Mesenchymal stem cell (in vitro differentiated cells and primary cell): ENCODE data around the gene ANKRD31.

Source experiments
- DNase-seq: peaks from one replicate; pipeline ENCODE4 v3.0.0-alpha.2; 2013
- H2AFZ ChIP-seq: one replicate; pipeline ENCODE4 v1.6.1; 2013; ENCODE audit warnings: low read depth, mild to moderate bottlenecking, control low read depth, inconsistent platforms, low read length, moderate library complexity
- H2AK5ac ChIP-seq: 2 replicates; pipeline ENCODE4 v1.6.1; 2013; ENCODE audit warnings: low read length, moderate library complexity, mild to moderate bottlenecking, inconsistent platforms; ENCODE audit not compliant: severe bottlenecking
- H2BK120ac ChIP-seq: one replicate; pipeline ENCODE4 v1.6.1; 2013; ENCODE audit warnings: low read depth, mild to moderate bottlenecking, inconsistent platforms, low read length, moderate library complexity
- H2BK12ac ChIP-seq, 2 experiments: one replicate each; pipeline ENCODE4 v1.6.1; 2013; ENCODE audit warnings: inconsistent platforms in 2 of 2, low read length in 2 of 2, mild to moderate bottlenecking in 2 of 2, moderate library complexity in 2 of 2, control low read depth in 1 of 2
- H2BK15ac ChIP-seq: one replicate; pipeline ENCODE4 v1.6.1; 2013; ENCODE audit warnings: mild to moderate bottlenecking, low read depth, inconsistent platforms; ENCODE audit not compliant: poor library complexity, severe bottlenecking
- H2BK5ac ChIP-seq: 2 replicates; pipeline ENCODE4 v1.6.1; 2013; ENCODE audit warnings: low read depth, mild to moderate bottlenecking, low read length, control low read depth, inconsistent platforms; ENCODE audit not compliant: poor library complexity, severe bottlenecking
- H3K14ac ChIP-seq, 2 experiments: one replicate each; pipeline ENCODE4 v1.6.1; 2013; ENCODE audit warnings: inconsistent platforms in 2 of 2, low read length in 2 of 2, control low read depth in 1 of 2, mild to moderate bottlenecking in 1 of 2, moderate library complexity in 1 of 2
- H3K18ac ChIP-seq, 2 experiments: one replicate each; pipeline ENCODE4 v1.6.1; 2013; ENCODE audit warnings: inconsistent platforms in 2 of 2, low read length in 2 of 2, control low read depth in 1 of 2, low read depth in 1 of 2, mild to moderate bottlenecking in 1 of 2
- H3K23ac ChIP-seq, 2 experiments: one replicate each; pipeline ENCODE4 v1.6.1; 2013; ENCODE audit warnings: inconsistent platforms in 2 of 2, low read length in 2 of 2, mild to moderate bottlenecking in 2 of 2, moderate library complexity in 2 of 2, control low read depth in 1 of 2
- H3K27ac ChIP-seq: 2 replicates; pipeline ENCODE4 v1.5.1; 2013; ENCODE audit warnings: mild to moderate bottlenecking, moderate library complexity, low read length, control low read depth, inconsistent platforms; ENCODE audit not compliant: poor library complexity, severe bottlenecking
- H3K27me3 ChIP-seq, 2 experiments: 2 replicates each; pipeline versions ENCODE4 v1.6.1 to v1.7.0; 2013; ENCODE audit warnings: low read length in 2 of 2, mild to moderate bottlenecking in 2 of 2, moderate library complexity in 2 of 2, control low read depth in 1 of 2, inconsistent platforms in 1 of 2; ENCODE audit not compliant: control insufficient read depth in 1 of 2, insufficient read depth in 1 of 2
- H3K36me3 ChIP-seq, 2 experiments: 2 replicates each; pipeline versions ENCODE4 v1.6.1 to v1.7.0; 2013; ENCODE audit warnings: low read length in 2 of 2, control low read depth in 1 of 2, inconsistent platforms in 1 of 2, low read depth in 1 of 2, mild to moderate bottlenecking in 1 of 2; ENCODE audit not compliant: insufficient read depth in 2 of 2, control insufficient read depth in 1 of 2
- H3K4ac ChIP-seq, 2 experiments: one replicate each; pipeline ENCODE4 v1.6.1; 2013; ENCODE audit warnings: inconsistent platforms in 2 of 2, low read length in 2 of 2, mild to moderate bottlenecking in 2 of 2, moderate library complexity in 2 of 2, control low read depth in 1 of 2, low read depth in 1 of 2
- H3K4me1 ChIP-seq: 2 replicates; pipeline ENCODE4 v1.6.1; 2013; ENCODE audit warnings: low read depth, low read length, control low read depth; ENCODE audit not compliant: control insufficient read depth, insufficient read depth
- H3K4me2 ChIP-seq: 2 replicates; pipeline ENCODE4 v1.6.1; 2013; ENCODE audit warnings: low read length, mild to moderate bottlenecking, inconsistent platforms; ENCODE audit not compliant: poor library complexity, severe bottlenecking
- H3K4me3 ChIP-seq, 2 experiments: 2 replicates each; pipeline versions ENCODE4 v1.5.1 to v1.7.0; 2013; ENCODE audit warnings: low read length in 2 of 2, mild to moderate bottlenecking in 2 of 2, control low read depth in 1 of 2, low read depth in 1 of 2; ENCODE audit not compliant: insufficient read depth in 1 of 2
- H3K79me1 ChIP-seq: replicated peaks from 2 replicates; pipeline ENCODE4 v1.6.1; 2013; ENCODE audit warnings: mild to moderate bottlenecking, control low read depth, low read length, inconsistent platforms; ENCODE audit not compliant: poor library complexity, severe bottlenecking
- H3K9ac ChIP-seq: 2 replicates; pipeline ENCODE4 v1.7.0; 2013; ENCODE audit warnings: mild to moderate bottlenecking, low read length, moderate library complexity
- H3K9me3 ChIP-seq: 2 replicates; pipeline ENCODE4 v1.7.0; 2013; ENCODE audit warnings: mild to moderate bottlenecking, low read length; ENCODE audit not compliant: control insufficient read depth
- H4K8ac ChIP-seq: one replicate; pipeline ENCODE4 v1.6.1; 2013; ENCODE audit warnings: inconsistent platforms, mild to moderate bottlenecking, low read length, moderate library complexity
- H4K91ac ChIP-seq: one replicate; pipeline ENCODE4 v1.6.1; 2013; ENCODE audit warnings: mild to moderate bottlenecking, low read length, inconsistent platforms
- WGBS: methylation state at CpG from one replicate; pipeline ENCODE4 v1.1.7; 2013; ENCODE audit warnings: mixed read lengths; 5-methylcytosine and 5-hydroxymethylcytosine counted together

The ANKRD31 gene

GRCh38 chr5:75059912-75060545 is 176.6 kb downstream of the ANKRD31 start:
- Histone ChIP-seq H2BK5ac (no peak overlapping the region), H2BK15ac (no peak overlapping the region), H3K36me3 (no peaks in the 10 kb centered on the region), H3K79me1 (no peaks in the 10 kb centered on the region), H3K4me2 (no peak overlapping the region), H3K4me3 (no peak overlapping the region), H2AFZ (no peak overlapping the region), H3K9me3 (no peaks in the 10 kb centered on the region), H3K18ac (no peak overlapping the region), H3K27me3 (peaks cover 0 to 6% of the 10 kb centered on the region in 2 experiments), H4K8ac (no peak overlapping the region), H2AK5ac (no peak overlapping the region), H3K27ac (no peak overlapping the region), H3K4ac (no peak overlapping the region), H2BK12ac (no peak overlapping the region), H2BK120ac (no peak overlapping the region), H3K14ac (no peak overlapping the region), H3K23ac (no peak overlapping the region), H4K91ac (no peak overlapping the region), H3K4me1 (peaks cover 4% of the 10 kb centered on the region), H3K9ac (no peak overlapping the region)
- DNase-seq = no peak
- WGBS = 90% methylated on average over 4 of the region's 4 CpGs

DNA sequence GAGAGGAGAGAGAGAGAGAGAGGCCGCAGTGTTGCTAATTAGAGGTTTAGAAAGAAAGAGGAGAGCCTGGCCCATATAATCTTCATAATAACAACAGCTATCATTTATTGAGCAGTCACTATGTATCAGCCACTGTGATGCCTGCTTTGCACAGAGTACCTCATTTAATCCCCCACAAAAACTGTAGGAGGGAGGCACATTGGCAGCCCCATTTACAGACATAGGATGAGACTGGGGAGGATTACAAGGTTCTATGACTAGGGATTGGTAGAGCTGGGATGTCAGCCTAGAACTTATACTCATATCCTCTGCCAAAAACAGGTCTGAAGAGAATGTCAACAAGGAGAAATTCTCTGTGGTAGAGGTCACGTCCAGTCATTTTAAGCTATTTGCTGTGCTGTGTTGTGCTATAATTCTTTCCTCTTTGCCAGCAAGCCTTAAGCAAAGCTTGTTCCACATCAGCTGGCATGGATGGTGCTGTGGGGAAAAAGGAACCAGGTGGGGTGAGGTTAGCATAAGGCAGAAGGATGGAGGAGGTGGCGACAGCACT is 177.6 kb downstream of the ANKRD31 start:
- H2AK5ac ChIP-seq = no peak overlapping the region
- H3K4ac ChIP-seq = no peak overlapping the region
- H3K27me3 ChIP-seq = peaks cover 0 to 6% of the 10 kb centered on the region in 2 experiments
- H2BK12ac ChIP-seq = peak overlapping the region in 1 of 2 experiments; percentile 0
- H3K79me1 ChIP-seq = no peaks in the 10 kb centered on the region
- H3K4me1 ChIP-seq = peaks cover 7% of the 10 kb centered on the region
- H3K23ac ChIP-seq = no peak overlapping the region
- H3K9me3 ChIP-seq = no peaks in the 10 kb centered on the region
- no peak overlapping the region for H3K18ac ChIP-seq
- no peak overlapping the region for H3K4me2 ChIP-seq
- no peak overlapping the region for H2AFZ ChIP-seq
- no peak overlapping the region for H3K14ac ChIP-seq
- H3K36me3 ChIP-seq = no peaks in the 10 kb centered on the region
- H3K4me3 ChIP-seq = no peak overlapping the region
- H4K8ac ChIP-seq = no peak overlapping the region
- H3K9ac ChIP-seq = no peak overlapping the region
- DNase-seq = no peak
- no peak overlapping the region for H2BK15ac ChIP-seq
- H2BK120ac ChIP-seq = no peak overlapping the region
- H2BK5ac ChIP-seq = no peak overlapping the region
- WGBS = 90% methylated on average over 2 of the region's 3 CpGs
- no peak overlapping the region for H3K27ac ChIP-seq
- H4K91ac ChIP-seq = no peak overlapping the region

DNA sequence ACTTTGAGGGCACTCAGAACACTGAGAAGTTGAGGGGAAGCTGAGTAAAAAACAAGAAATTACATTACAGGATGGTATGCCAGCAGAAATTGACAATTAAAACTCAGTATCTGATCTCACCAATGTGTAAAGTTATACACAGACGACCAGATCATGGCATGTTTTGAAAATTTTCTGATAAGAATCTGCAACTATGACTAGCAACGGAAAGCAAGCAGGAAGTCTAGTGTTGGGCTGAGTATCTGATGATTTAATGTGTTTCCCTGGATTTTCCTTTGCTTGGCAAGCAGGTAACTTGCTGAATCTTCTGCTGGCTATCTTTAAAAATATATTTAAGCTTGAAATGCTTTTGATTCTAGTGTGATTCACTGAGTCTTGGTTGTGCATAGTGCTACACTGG is 179.1 kb downstream of the ANKRD31 start:
- Histone ChIP-seq H3K36me3 (no peaks in the 10 kb centered on the region), H3K27ac (no peak overlapping the region), H2AFZ (no peak overlapping the region), H3K23ac (no peak overlapping the region), H2AK5ac (no peak overlapping the region), H3K18ac (no peak overlapping the region), H2BK120ac (no peak overlapping the region), H3K9me3 (no peaks in the 10 kb centered on the region), H3K4me1 (peaks cover 7% of the 10 kb centered on the region), H3K4ac (no peak overlapping the region), H3K14ac (no peak overlapping the region), H3K9ac (no peak overlapping the region), H2BK12ac (no peak overlapping the region), H3K79me1 (no peaks in the 10 kb centered on the region), H2BK15ac (no peak overlapping the region), H2BK5ac (no peak overlapping the region), H3K27me3 (peaks cover 0 to 6% of the 10 kb centered on the region in 2 experiments), H3K4me2 (no peak overlapping the region), H4K8ac (no peak overlapping the region), H4K91ac (no peak overlapping the region), H3K4me3 (no peak overlapping the region)
- 32% methylated on average over 2 of the region's 2 CpGs for whole genome bisulfite sequencing
- DNase-seq = peak; percentile 32

DNA sequence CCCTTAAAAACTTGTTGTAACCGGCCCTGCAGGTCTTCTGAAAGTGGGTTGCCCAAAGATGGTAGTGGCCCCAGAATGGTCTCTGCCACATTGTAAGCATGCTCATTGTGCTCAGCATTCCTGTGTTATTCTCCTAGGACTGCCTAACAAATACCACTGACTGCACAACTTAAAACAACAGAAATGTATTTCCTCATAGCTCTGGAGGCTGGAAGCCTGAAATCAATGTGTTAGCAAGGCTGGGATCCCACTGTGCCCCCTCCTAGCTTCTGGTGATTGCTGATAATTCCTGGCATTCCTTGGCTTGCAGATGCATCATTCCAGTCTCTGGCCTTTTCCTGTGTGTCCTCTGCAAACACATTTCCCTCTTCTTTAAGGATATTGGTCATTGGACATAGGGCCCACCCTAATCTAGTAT is 180.9 kb downstream of the ANKRD31 start:
- Histone ChIP-seq H3K4me1 (peaks cover 15% of the 10 kb centered on the region), H3K36me3 (no peaks in the 10 kb centered on the region), H3K14ac (no peak overlapping the region), H2AFZ (no peak overlapping the region), H4K91ac (no peak overlapping the region), H3K18ac (no peak overlapping the region), H2BK15ac (no peak overlapping the region), H2AK5ac (no peak overlapping the region), H3K9me3 (no peaks in the 10 kb centered on the region), H2BK120ac (no peak overlapping the region), H3K79me1 (no peaks in the 10 kb centered on the region), H3K4me3 (no peak overlapping the region), H3K4me2 (no peak overlapping the region), H2BK5ac (no peak overlapping the region), H2BK12ac (peak overlapping the region in 1 of 2 experiments; percentile 6), H3K23ac (no peak overlapping the region), H3K27me3 (peaks cover 0 to 6% of the 10 kb centered on the region in 2 experiments), H3K4ac (no peak overlapping the region), H4K8ac (no peak overlapping the region), H3K27ac (peak overlapping the region; percentile 77), H3K9ac (no peak overlapping the region)
- DNase-seq = peak; percentile 55
- WGBS = 73% methylated on average over 1 of the region's 1 CpG
